ENCODE results near the gene TTC27. TPM values are rescaled to one million over a fixed set of nuclear protein-coding genes. Genes with fewer than 3 reads are reported as not detected.

The TTC27 gene
- total RNA-seq, 6 experiments from 2014 or later: 6.8 to 9.5 (median 7.3) TPM

GRCh38 chr2:32738939-32739338 is 111.1 kb downstream of the TTC27 start:
- ATAC-seq: no peak
- Histone ChIP-seq H3K4me1 (no peaks in the 10 kb centered on the region), H3K27ac (no peak overlapping the region), H3K4me3 (no peak overlapping the region), H3K27me3 (no peaks in the 10 kb centered on the region), H3K9me3 (no peaks in the 10 kb centered on the region), H3K36me3 (peaks cover 0 to 6% (median 0%) of the 10 kb centered on the region in 4 donors)
- DNase-seq: no peak
- TF ChIP-seq CTCF (IDR thresholded peaks at IDR 0.05): no peak
- 87% methylated on average over 2 of the region's 2 CpGs for WGBS (ENCODE audit: insufficient coverage, low coverage, low lambda C conversion rate, missing lambda C conversion rate)
- intact Hi-C loops (cut with DNase I): no loop called here

GRCh38 chr2:32739664-32740063 is 111.8 kb downstream of the TTC27 start:
- TF ChIP-seq CTCF (IDR thresholded peaks at IDR 0.05): no peak
- no peak for TF ChIP-seq POLR2A (IDR thresholded peaks at IDR 0.05)
- no peaks in the 10 kb centered on the region for H3K4me1 ChIP-seq
- no peak for DNase-seq
- no peaks in the 10 kb centered on the region for H3K9me3 ChIP-seq
- no peak overlapping the region for H3K4me3 ChIP-seq
- WGBS (ENCODE audit: insufficient coverage, low coverage, low lambda C conversion rate, missing lambda C conversion rate): 62% methylated on average over 2 of the region's 2 CpGs
- intact Hi-C loops (cut with DNase I): no loop called here
- no peak overlapping the region for H3K27ac ChIP-seq
- no peaks in the 10 kb centered on the region for H3K27me3 ChIP-seq
- H3K36me3 ChIP-seq: peaks cover 0 to 6% (median 0%) of the 10 kb centered on the region in 4 donors
- ATAC-seq: no peak

- WGBS (ENCODE audit: insufficient coverage, low coverage, low lambda C conversion rate, missing lambda C conversion rate): 89% methylated on average over 1 of the region's 1 CpG
- DNase-seq: no peak
- intact Hi-C loops (cut with DNase I): no loop called here
These were observed 113.7 kb downstream of the TTC27 start for GRCh38 chr2:32741575-32741974.

GRCh38 chr2:32742376-32742775 is 114.5 kb downstream of the TTC27 start:
- 83% methylated on average over 1 of the region's 2 CpGs for WGBS (ENCODE audit: insufficient coverage, low coverage, low lambda C conversion rate, missing lambda C conversion rate)
- intact Hi-C loops (cut with DNase I): no loop called here

More at GRCh38 chr2:32741575-32741974, 113.7 kb downstream of the TTC27 start:
- Histone ChIP-seq H3K9me3 (no peaks in the 10 kb centered on the region), H3K4me1 (no peaks in the 10 kb centered on the region), H3K4me3 (no peak overlapping the region), H3K27ac (no peak overlapping the region), H3K27me3 (no peaks in the 10 kb centered on the region), H3K36me3 (peaks cover 0 to 6% (median 0%) of the 10 kb centered on the region in 4 donors)
- TF ChIP-seq POLR2A (IDR thresholded peaks at IDR 0.05) (no peak), CTCF (IDR thresholded peaks at IDR 0.05) (no peak)
- ATAC-seq: no peak

More at GRCh38 chr2:32742376-32742775, 114.5 kb downstream of the TTC27 start:
- Histone ChIP-seq H3K27me3 (no peaks in the 10 kb centered on the region), H3K4me1 (no peaks in the 10 kb centered on the region), H3K4me3 (no peak overlapping the region), H3K36me3 (peaks cover 0 to 5% (median 0%) of the 10 kb centered on the region in 4 donors), H3K27ac (no peak overlapping the region), H3K9me3 (no peaks in the 10 kb centered on the region)
- ATAC-seq: no peak
- TF ChIP-seq POLR2A (IDR thresholded peaks at IDR 0.05) (no peak), CTCF (IDR thresholded peaks at IDR 0.05) (no peak)
- no peak for DNase-seq

Measured in right lobe of liver (tissue), 6 donors.